Endothelial cell of umbilical vein (primary cell): Measurements from ENCODE around the gene MBL2.

Experiments used
- CTCF ChIP-seq, 2 donors: IDR thresholded peaks; 1 replicate in 1 of 2; 2 replicates in 1 of 2; pipeline ENCODE4 v1.5.1; 2011; ENCODE audit warnings: low read length in 2 of 2, mild to moderate bottlenecking in 2 of 2, moderate library complexity in 2 of 2, control low read depth in 1 of 2, inconsistent platforms in 1 of 2, low read depth in 1 of 2; ENCODE audit not compliant: insufficient read depth in 1 of 2; ENCODE audit errors: extremely low read depth in 1 of 2
- EZH2 ChIP-seq: IDR thresholded peaks from 2 replicates; pipeline ENCODE4 v1.6.1; 2012; ENCODE audit warnings: borderline replicate concordance, low read depth, mild to moderate bottlenecking, moderate library complexity, low read length, inconsistent platforms; ENCODE audit not compliant: severe bottlenecking
- POLR2A ChIP-seq: IDR thresholded peaks from 2 replicates; pipeline ENCODE4 v1.6.1; 2012; ENCODE audit warnings: low read depth, mild to moderate bottlenecking, control low read depth, low read length

GRCh38 chr10:52742731-52743130, 29.9 kb downstream of the MBL2 start:
- TF ChIP-seq EZH2: no peak
- no peak for TF ChIP-seq POLR2A
- no peak for TF ChIP-seq CTCF (IDR thresholded peaks at IDR 0.05; ENCODE audit: extremely low read depth in 1 of 2, insufficient read depth in 1 of 2, low read depth in 1 of 2, low read length in 2 of 2)
